Parathyroid adenoma (tissue), 2 donors: ENCODE measurements around the gene LRBA.

ENCODE experiments used
- H2AFZ ChIP-seq: fragments of 300-600 bp; sonication (generic); one replicate; pipeline ENCODE4 v1.7.0; 2017; ENCODE audit warnings: antibody characterized with exemption, mild to moderate bottlenecking
- H3K27ac ChIP-seq: fragments of 300-600 bp; sonication (generic); one replicate; pipeline ENCODE4 v1.7.0; 2017
- H3K27me3 ChIP-seq: fragments of 300-600 bp; sonication (generic); one replicate; pipeline ENCODE4 v1.7.0; 2017; ENCODE audit warnings: low read length; ENCODE audit not compliant: control insufficient read depth, insufficient read depth
- H3K36me3 ChIP-seq: fragments of 300-600 bp; sonication (generic); one replicate; pipeline ENCODE4 v1.7.0; 2017; ENCODE audit warnings: low read length; ENCODE audit not compliant: control insufficient read depth, insufficient read depth
- H3K4me1 ChIP-seq: fragments of 300-600 bp; sonication (generic); one replicate; pipeline ENCODE4 v1.7.0; 2017; ENCODE audit warnings: control low read depth
- H3K4me2 ChIP-seq: fragments of 300-600 bp; sonication (generic); one replicate; pipeline ENCODE4 v1.7.0; 2017; ENCODE audit warnings: low read length
- H3K4me3 ChIP-seq: fragments of 300-600 bp; sonication (generic); one replicate; pipeline ENCODE4 v1.7.0; 2017; ENCODE audit warnings: low read depth, low read length
- H3K79me2 ChIP-seq: fragments of 300-600 bp; sonication (generic); one replicate; pipeline ENCODE4 v1.7.0; 2017; ENCODE audit warnings: control low read depth
- H3K9ac ChIP-seq: fragments of 300-600 bp; sonication (generic); one replicate; pipeline ENCODE4 v1.7.0; 2017; ENCODE audit warnings: mild to moderate bottlenecking
- H3K9me3 ChIP-seq: fragments of 300-600 bp; sonication (generic); one replicate; pipeline ENCODE4 v1.7.0; 2017; ENCODE audit warnings: low read length; ENCODE audit not compliant: control insufficient read depth
- CTCF ChIP-seq: fragments of 300-600 bp; sonication (generic); IDR thresholded peaks from one replicate; pipeline ENCODE4 v1.7.0; 2017; ENCODE audit warnings: antibody characterized with exemption, mild to moderate bottlenecking
- donor health status: primary hyperparathyroidism.

Gene LRBA

GRCh38 chr4:150476776-150477175 is 538.3 kb downstream of the LRBA start:
- H3K27ac ChIP-seq = no peak overlapping the region
- H3K27me3 ChIP-seq = no peaks in the 10 kb centered on the region
- H3K4me3 ChIP-seq = no peak overlapping the region
- no peaks in the 10 kb centered on the region for H3K4me1 ChIP-seq
- TF ChIP-seq CTCF = no peak
- H3K4me2 ChIP-seq = no peak overlapping the region
- H3K36me3 ChIP-seq = no peaks in the 10 kb centered on the region
- no peaks in the 10 kb centered on the region for H3K79me2 ChIP-seq
- no peak overlapping the region for H2AFZ ChIP-seq
- no peaks in the 10 kb centered on the region for H3K9me3 ChIP-seq
- H3K9ac ChIP-seq = no peak overlapping the region

GRCh38 chr4:150475763-150476162 is 539.3 kb downstream of the LRBA start:
- H3K27ac ChIP-seq = no peak overlapping the region
- no peaks in the 10 kb centered on the region for H3K36me3 ChIP-seq
- no peaks in the 10 kb centered on the region for H3K79me2 ChIP-seq
- H3K9me3 ChIP-seq = no peaks in the 10 kb centered on the region
- no peak for TF ChIP-seq CTCF
- H3K4me3 ChIP-seq = no peak overlapping the region
- H2AFZ ChIP-seq = no peak overlapping the region
- H3K27me3 ChIP-seq = no peaks in the 10 kb centered on the region
- no peak overlapping the region for H3K9ac ChIP-seq
- H3K4me1 ChIP-seq = no peaks in the 10 kb centered on the region
- no peak overlapping the region for H3K4me2 ChIP-seq

GRCh38 chr4:150464523-150464922 is 550.6 kb downstream of the LRBA start:
- Histone ChIP-seq H3K4me1 (no peaks in the 10 kb centered on the region), H3K27me3 (no peaks in the 10 kb centered on the region), H3K9ac (no peak overlapping the region), H2AFZ (no peak overlapping the region), H3K9me3 (no peaks in the 10 kb centered on the region), H3K36me3 (no peaks in the 10 kb centered on the region), H3K4me3 (no peak overlapping the region), H3K79me2 (no peaks in the 10 kb centered on the region), H3K4me2 (no peak overlapping the region), H3K27ac (no peak overlapping the region)
- no peak for TF ChIP-seq CTCF

GRCh38 chr4:150462743-150463142 is 552.3 kb downstream of the LRBA start:
- H3K9ac ChIP-seq = no peak overlapping the region
- TF ChIP-seq CTCF = no peak

GRCh38 chr4:150461957-150462356 is 553.1 kb downstream of the LRBA start:
- Histone ChIP-seq H3K27ac (no peak overlapping the region), H3K4me2 (no peak overlapping the region), H3K79me2 (no peaks in the 10 kb centered on the region), H3K9ac (no peak overlapping the region), H3K9me3 (no peaks in the 10 kb centered on the region), H2AFZ (no peak overlapping the region), H3K4me1 (no peaks in the 10 kb centered on the region), H3K36me3 (no peaks in the 10 kb centered on the region), H3K27me3 (no peaks in the 10 kb centered on the region), H3K4me3 (no peak overlapping the region)
- TF ChIP-seq CTCF = no peak

More at GRCh38 chr4:150462743-150463142, 552.3 kb downstream of the LRBA start:
- no peaks in the 10 kb centered on the region for H3K9me3 ChIP-seq
- H3K4me3 ChIP-seq = no peak overlapping the region
- H3K4me1 ChIP-seq = no peaks in the 10 kb centered on the region
- no peak overlapping the region for H2AFZ ChIP-seq
- no peak overlapping the region for H3K4me2 ChIP-seq
- H3K27ac ChIP-seq = no peak overlapping the region
- H3K79me2 ChIP-seq = no peaks in the 10 kb centered on the region
- no peaks in the 10 kb centered on the region for H3K27me3 ChIP-seq
- no peaks in the 10 kb centered on the region for H3K36me3 ChIP-seq
